Ishikawa (cell line): ENCODE data around the gene SDK1.

Source experiments
- CEBPB ChIP-seq: IDR thresholded peaks from 2 replicates; pipeline ENCODE4 v1.6.1; 2012
- CREB1 ChIP-seq: IDR thresholded peaks from 2 replicates; pipeline ENCODE4 v1.6.1; 2012; ENCODE audit warnings: low read depth
- EGR1 ChIP-seq: IDR thresholded peaks from 2 replicates; pipeline ENCODE4 v1.6.1; 2012
- EP300 ChIP-seq: IDR thresholded peaks from 2 replicates; pipeline ENCODE4 v1.6.1; 2012; ENCODE audit warnings: borderline replicate concordance
- FOXM1 ChIP-seq: IDR thresholded peaks from 2 replicates; pipeline ENCODE4 v1.6.1; 2012; ENCODE audit warnings: low read depth, borderline replicate concordance
- MAX ChIP-seq: IDR thresholded peaks from 2 replicates; pipeline ENCODE4 v1.6.1; 2012
- NFIC ChIP-seq: IDR thresholded peaks from 2 replicates; pipeline ENCODE4 v1.6.1; 2012
- RAD21 ChIP-seq: IDR thresholded peaks from 2 replicates; pipeline ENCODE4 v1.6.1; 2012; ENCODE audit warnings: low read depth
- REST ChIP-seq: IDR thresholded peaks from 2 replicates; pipeline ENCODE4 v1.6.1; 2012; ENCODE audit warnings: low read depth, mild to moderate bottlenecking
- TAF1 ChIP-seq: IDR thresholded peaks from 2 replicates; pipeline ENCODE4 v1.6.1; 2012; ENCODE audit warnings: low read depth, mild to moderate bottlenecking
- TCF12 ChIP-seq: IDR thresholded peaks from 2 replicates; pipeline ENCODE4 v1.6.1; 2012; ENCODE audit warnings: low read depth
- TEAD4 ChIP-seq: IDR thresholded peaks from 2 replicates; pipeline ENCODE4 v1.6.1; 2012
- USF1 ChIP-seq: IDR thresholded peaks from 2 replicates; pipeline ENCODE4 v1.6.1; 2012
- YY1 ChIP-seq: IDR thresholded peaks from 2 replicates; pipeline ENCODE4 v1.6.1; 2012; ENCODE audit warnings: low read depth
- ZBTB7A ChIP-seq: IDR thresholded peaks from 2 replicates; pipeline ENCODE4 v1.6.1; 2012; ENCODE audit warnings: low read depth

SDK1 gene

GRCh38 chr7:4162884-4163564, 862.0 kb downstream of the SDK1 start:
- TF ChIP-seq RAD21, result no peak
- no peak for TF ChIP-seq CREB1
- TF ChIP-seq EGR1, result no peak
- no peak for TF ChIP-seq TAF1
- TF ChIP-seq ZBTB7A, result no peak
- no peak for TF ChIP-seq REST

GRCh38 chr7:4163565-4164203, 862.6 kb downstream of the SDK1 start:
- TF ChIP-seq YY1 (no peak), CREB1 (no peak), FOXM1 (no peak), TAF1 (no peak), RAD21 (no peak), EP300 (no peak), TEAD4 (no peak), ZBTB7A (no peak), CEBPB (no peak), USF1 (no peak), REST (no peak), TCF12 (no peak), EGR1 (no peak), MAX (no peak), NFIC (no peak)

GRCh38 chr7:4164556-4164955, 863.5 kb downstream of the SDK1 start:
- TF ChIP-seq USF1 (no peak), REST (peak; percentile 30; the same call in 1 of the 2 replicates), CEBPB (no peak)

GRCh38 chr7:4166340-4166739, 865.3 kb downstream of the SDK1 start:
- TF ChIP-seq YY1 (no peak), NFIC (no peak), MAX (no peak), ZBTB7A (no peak), TCF12 (no peak), CEBPB (no peak), CREB1 (no peak), TEAD4 (no peak), EGR1 (no peak), FOXM1 (no peak), TAF1 (no peak), EP300 (no peak), RAD21 (no peak), REST (no peak), USF1 (no peak)
